LoVo (cell line): ENCODE data around the gene POLR3E.
"Not testable (repeated sequence)": the region's sequence is repeated elsewhere in the genome, so short reads cannot be mapped to it uniquely, and the experiment has no call there.

ENCODE experiments used
- DNase-seq: peaks from one replicate; pipeline ENCODE4 v3.0.0-alpha.2; 2016; ENCODE audit warnings: low spot score

The POLR3E gene

DNA sequence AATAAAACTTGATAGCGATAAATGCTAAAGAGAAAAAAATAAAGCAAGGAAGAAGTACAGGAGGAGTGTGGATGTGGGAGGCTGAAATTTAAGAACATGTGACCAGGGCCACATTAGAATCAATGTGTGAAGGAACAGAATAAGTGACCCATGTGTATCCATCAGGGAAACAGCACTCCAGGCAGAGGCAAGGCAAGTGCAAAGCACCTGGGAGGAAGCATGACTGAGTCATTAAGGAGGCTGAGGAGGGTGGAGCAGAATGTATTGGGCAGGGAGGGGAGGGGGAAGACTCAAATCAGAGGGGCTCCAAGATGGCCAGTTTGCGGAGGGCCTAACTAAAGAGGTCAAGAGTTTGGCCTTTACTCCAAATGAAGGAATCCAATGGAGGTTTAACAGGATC is 69.2 kb downstream of the POLR3E start:
- DNase-seq: no peak

GRCh38 chr16:22366889-22367288 is 69.7 kb downstream of the POLR3E start:
- DNase-seq: no peak

DNA sequence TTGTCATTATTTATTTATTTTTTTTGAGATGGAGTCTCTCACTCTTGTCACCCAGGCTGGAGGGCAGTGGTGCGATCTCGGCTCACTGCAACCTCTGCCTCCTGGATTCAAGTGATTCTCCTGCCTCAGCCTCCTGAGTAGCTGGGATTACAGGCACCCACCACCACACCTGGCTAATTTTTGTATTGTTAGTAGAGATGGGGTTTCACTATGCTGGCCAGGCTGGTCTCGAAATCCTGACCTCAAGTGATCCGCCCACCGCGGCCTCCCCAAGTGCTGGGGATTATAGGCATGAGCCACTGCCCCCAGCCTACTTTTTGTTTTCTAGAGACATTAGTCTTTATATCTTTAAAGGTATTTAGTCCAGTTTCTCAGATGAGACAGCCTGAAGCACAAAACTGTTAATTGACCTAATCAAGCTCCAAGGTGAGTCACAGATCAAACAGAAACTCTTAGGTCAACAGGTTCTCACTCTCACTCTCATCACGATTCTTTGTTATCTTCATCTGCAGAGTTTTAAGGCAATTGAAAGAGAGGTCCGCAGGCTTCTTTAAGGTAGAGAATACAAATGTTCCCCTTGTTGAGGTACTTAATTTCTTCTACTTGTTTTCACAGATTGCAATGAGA is 71.1 kb downstream of the POLR3E start:
- not testable (repeated sequence) for DNase-seq

DNA sequence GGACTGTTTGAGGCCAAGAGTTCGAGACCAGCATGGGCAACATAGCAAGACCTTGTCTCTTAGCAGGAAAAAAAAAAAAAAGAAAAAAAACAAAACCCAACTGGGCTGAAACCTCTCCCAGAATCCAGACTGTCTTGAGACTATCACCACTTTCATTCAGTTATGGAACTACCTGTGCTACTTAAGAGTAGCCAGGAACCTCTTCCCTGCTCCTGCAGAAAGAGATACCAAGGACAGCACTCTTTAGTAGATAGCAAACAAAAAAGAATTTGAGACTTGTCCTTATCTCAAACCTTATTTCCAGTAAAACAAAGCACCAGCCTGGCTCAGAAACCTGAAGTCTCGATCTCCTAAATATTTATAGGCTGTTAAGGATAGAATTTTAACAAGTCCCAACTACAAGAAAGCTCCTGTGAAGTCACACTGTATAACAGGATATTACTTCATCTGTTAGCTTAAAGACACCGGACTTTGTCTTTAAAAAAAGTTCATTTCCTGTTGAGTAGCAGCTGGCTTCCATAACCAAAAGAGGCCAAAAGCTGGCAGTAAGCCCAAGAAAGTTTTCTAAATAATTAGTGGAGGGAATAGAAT is 72.1 kb downstream of the POLR3E start:
- DNase-seq: peak; percentile 36

DNA sequence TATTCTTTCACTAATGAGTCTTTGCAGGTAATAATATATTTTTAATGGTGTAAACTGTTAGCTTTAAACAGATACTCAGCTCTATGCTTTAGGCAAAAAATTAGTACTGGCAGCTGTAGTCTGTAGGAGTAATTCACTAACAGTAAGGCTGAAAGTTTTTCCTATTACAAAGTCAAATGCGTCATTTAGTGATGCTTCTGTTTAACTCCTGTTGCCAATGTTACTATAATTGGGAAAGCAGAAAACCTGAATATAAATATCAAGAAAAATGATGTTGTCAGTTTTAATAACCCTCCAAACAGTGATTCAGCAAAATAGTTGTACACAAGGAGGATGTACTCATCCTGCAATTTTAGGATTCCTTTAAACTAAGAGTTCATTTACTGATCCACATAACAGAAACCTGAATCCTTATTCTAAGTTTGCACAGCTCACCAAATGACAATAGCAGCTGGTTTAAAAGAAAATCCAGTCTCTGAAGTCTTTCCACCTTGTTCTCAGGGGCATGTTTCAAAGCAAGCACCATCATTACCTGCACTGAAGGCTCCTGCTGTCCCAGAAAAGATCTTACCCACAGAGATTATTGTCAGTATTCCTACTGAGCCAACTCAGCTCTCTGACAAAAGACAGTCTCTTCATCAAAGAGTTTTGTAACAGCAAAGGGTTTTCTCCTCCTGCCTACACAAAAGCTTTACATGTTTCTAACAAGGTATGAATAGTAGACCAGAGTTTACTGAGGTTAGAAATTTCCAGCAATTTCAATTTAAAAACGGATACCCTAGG is 73.0 kb downstream of the POLR3E start:
- no peak for DNase-seq

DNA sequence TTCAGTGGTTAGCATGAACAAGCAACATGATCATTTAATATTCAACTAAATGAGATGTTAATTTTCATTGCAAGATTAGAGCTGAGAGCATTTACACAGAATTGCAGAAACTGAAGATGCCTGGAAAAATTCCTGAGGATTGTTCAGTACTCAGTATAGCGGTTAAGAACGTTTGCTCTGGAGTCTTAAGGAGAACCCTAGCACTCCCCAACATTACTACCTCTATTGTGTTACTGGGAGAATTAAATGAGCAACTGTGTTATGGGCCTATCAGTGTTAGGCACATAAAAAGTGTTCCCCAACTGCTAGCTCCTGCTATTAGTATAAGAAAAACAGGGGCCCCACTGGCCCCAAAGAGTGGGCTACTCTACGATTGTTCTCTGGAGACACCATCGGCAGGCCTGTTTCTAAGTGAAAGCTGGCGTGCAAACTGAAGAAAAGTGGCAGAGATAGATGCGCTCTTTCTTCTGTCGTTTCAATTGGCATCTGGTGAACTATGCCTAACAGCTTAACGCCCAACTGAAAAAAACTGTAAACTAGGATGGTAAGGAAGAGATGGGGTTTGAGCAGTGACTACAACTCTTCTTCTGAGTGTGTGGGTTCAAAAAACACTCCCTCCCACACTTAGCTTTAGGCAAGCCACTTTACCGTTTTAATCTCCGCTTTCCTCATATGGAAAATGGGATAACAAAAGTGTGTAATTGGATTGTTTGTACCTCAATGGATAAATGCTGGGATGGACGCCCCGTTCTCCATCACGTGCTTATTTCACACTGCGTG is 75.9 kb downstream of the POLR3E start:
- no peak for DNase-seq

DNA sequence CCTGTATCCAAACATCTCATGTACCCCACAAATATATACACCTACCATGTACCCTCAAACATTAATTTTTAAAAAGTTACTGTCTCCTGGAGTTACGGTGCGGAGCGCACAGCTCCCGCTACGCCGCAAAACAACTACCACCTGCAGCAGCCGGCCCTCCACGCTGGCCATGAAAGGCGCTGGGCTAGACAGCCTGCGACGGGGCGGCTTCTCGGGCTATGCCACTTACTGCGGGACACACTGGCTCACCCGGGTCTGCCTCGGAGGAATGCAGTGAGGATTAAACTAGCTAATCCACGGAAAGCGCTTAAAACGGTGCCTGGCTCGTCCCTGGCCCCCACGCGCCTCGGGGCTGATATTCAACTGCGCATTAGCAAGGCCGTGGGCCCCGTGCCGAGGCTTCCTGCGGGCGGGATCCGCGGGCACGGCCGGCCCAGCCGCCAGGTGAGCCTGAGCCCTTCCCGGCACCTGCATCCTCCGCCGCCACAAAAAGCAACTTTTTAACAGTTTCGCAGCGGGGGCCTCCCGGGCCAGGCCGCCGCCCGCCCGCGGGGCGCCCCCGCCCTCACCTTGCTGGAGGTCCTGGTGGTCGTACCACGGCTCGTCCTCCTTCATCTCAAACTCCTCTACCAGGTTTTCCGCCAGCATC is 76.6 kb downstream of the POLR3E start:
- no peak for DNase-seq

GRCh38 chr16:22374311-22375116 is 77.3 kb downstream of the POLR3E start, which contains the start of gene CDR2:
Gene CDR2, minus strand, starts transcription at chr16:22374619. Its CDS starts 310 bp downstream, at chr16:22374309.
- peak; percentile 97 for DNase-seq

DNA sequence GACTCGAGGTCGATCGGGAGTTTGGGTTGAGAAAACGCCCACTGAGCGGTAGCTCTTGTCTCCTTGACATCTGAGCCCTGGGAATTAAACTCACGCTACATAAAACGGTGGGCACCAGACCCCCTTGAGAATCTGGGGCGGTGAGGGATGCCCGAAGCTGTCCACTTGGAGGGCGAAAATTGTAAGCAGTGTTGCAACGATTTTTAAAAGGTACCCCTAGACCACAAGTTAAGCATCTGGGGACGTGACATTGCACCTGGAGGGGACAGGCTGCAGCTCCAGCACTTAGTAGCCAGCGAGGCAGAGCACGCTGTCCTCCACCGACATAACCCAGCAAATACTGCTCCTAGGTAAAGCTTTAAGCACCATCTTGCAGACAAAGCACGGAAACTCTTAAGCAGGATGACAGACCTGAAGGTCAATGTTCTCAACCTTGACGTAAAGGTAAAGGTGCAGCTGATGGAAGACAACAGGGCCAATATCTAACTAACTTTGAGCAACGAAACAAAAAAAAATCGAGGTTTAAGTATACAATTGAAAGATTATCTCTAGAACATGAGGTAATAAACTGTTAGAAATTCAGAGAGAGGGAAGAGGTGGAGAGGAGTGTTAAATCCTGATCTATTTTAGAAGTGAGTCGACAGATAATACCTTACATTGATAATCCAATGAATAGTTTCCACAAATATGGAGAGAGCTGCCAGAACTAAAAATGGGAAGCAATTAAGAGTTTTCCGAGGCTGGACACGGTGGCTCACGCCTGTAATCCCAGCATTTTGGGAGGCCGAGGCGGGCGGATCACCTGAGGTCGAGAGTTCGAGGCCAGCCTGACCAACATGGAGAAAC is 78.1 kb downstream of the POLR3E start:
- DNase-seq: no peak

GRCh38 chr16:22375963-22376640 is 78.9 kb downstream of the POLR3E start:
- DNase-seq: no peak

DNA sequence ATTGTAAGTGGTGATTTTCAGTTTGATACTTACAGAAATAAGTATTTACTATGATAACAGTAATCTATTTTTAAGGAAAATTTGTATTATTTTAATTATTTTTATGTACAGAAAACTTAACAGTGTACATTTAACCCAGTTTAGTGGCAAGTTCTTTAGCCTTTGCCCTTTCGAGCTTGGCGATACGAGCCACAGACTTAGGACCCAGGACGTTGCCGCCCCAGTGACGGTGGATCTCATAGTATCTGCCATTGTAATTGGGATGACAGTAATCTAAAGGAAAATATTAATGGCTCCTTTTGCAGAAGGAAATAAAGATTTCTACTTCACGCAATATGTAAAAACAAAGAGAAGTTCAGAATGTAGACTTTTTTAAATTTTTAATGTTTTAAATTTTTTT is 82.4 kb downstream of the POLR3E start:
- no peak for DNase-seq

- DNase-seq: no peak
Observed at GRCh38 chr16:22380529-22380928, 83.3 kb downstream of the POLR3E start.

DNA sequence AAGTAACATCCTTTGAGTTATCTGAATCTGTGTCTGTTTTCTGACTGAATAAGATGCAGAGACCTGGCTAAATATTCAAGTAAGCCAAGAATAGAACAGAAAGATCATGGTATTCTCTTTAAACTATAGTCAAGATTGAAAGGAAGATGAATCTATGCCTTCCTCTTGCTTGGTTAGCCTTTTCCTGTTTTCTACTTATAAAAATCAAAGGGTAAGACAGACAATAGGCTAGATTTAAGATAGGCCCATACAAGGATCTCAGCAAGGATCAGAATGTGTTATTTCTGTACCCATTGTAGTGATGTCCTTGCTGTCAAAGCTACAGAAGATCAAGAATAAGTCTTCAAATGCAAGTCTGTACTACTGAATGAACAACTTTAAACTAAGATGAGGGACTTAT is 84.2 kb downstream of the POLR3E start:
- DNase-seq: no peak

GRCh38 chr16:22383827-22384226 is 86.6 kb downstream of the POLR3E start:
- no peak for DNase-seq
